GM19035 (cell line): ENCODE measurements around the gene SLC25A39.
"Not testable (repeated sequence)": the region's sequence is repeated elsewhere in the genome, so short reads cannot be mapped to it uniquely, and the experiment has no call there.

Experiments used
- ATAC-seq: cut with Tn5 transposase; IDR thresholded peaks from one replicate; pipeline ENCODE4 v1.9.1; 2021; ENCODE audit not compliant: unreplicated experiment

SLC25A39 gene

GRCh38 chr17:44324571-44325275 lies at the start of gene SLC25A39:
TSS of gene SLC25A39 (minus strand) at chr17:44324823. CDS start at chr17:44323562, 1,261 bp downstream.
- peak; percentile 59 for ATAC-seq

DNA sequence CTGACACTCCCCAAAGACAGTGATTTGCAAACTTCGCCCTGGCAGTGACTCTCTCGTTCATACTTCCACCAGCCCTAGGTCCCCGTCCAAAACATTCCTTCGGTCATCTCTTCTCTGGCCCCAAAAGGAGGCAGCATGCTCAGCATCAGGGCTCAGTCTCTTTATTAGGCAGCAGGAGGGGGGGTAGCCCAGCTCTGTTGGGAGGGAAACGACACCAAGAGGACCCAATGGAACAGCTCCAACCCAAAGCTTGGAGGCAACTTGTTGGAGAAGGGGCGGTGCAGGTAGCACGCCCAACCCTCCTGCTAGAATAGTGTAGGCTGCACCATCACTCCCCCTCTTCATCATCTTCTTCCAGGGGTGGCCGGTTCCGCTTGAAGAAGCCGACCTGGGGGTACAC lies 47.4 kb upstream of the SLC25A39 start:
- no peak for ATAC-seq

DNA sequence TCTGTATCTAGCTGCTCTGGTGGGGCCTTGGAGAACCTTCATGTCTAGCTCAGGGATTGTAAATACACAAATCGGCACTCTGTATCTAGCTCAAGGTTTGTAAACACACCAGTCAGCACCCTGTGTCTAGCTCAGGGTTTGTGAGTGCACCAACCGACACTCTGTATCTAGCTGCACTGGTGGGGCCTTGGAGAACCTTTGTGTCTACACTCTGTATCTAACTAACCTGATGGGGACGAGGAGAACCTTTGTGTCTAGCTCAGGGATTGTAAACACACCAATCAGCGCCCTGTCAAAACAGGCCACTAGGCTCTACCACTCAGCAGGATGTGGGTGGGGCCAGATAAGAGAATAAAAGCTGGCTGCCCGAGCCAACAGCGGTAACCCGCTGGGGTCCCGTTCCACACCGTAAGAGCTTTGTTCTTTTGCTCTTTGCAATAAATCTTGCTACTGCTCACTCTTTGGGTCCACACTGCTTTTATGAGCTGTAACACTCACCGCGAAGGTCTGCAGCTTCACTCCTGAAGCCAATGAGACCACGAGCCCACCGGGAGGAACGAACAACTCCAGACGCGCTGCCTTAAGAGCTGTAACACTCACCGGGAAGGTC lies 44.9 kb upstream of the SLC25A39 start:
- not testable (repeated sequence) for ATAC-seq

GRCh38 chr17:44368391-44369243 lies 44.0 kb upstream of the SLC25A39 start:
- not testable (repeated sequence) for ATAC-seq

DNA sequence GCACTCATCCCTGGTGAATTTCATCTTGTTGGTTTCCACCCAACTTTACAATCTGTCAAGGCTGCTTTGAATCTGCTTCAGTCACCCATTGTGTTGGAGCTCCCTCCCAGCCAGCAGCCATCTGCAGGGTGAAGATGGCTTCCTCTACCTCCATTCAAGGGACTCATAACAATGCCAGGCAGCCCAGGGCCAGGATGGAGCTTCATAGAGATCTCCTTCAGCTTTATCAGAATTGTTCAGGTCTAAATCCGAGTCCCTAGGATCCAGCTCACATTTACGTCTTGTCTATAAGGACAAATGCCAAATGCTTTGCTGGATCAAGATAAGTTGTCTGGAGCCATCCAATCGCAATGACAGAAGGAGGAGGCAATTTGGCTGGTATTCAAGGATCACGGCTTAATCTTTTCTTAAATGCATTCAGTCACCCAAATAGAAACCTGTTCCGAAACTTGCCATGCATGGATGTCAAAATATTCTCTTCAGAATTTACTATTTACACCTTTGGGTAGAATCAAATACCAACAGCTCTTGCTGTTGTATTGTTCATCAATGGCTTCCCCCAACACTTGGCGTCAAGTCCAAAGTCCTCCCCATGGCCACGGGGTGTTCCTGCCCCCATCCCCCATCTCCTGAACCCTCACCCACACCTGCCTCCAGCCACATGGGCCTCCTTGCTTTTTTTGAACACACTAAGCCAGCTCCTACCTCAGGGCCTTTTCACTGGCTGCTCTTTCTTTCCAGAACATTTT lies 42.8 kb upstream of the SLC25A39 start:
- no peak for ATAC-seq

GRCh38 chr17:44365051-44365450 lies 40.4 kb upstream of the SLC25A39 start:
- not testable (repeated sequence) for ATAC-seq

- ATAC-seq: no peak
These were observed 39.1 kb upstream of the SLC25A39 start, which contains the start of gene FAM171A2 for GRCh38 chr17:44363613-44364159. TSS of gene FAM171A2 (minus strand) at chr17:44363853. CDS start at chr17:44363714, 139 bp downstream.

DNA sequence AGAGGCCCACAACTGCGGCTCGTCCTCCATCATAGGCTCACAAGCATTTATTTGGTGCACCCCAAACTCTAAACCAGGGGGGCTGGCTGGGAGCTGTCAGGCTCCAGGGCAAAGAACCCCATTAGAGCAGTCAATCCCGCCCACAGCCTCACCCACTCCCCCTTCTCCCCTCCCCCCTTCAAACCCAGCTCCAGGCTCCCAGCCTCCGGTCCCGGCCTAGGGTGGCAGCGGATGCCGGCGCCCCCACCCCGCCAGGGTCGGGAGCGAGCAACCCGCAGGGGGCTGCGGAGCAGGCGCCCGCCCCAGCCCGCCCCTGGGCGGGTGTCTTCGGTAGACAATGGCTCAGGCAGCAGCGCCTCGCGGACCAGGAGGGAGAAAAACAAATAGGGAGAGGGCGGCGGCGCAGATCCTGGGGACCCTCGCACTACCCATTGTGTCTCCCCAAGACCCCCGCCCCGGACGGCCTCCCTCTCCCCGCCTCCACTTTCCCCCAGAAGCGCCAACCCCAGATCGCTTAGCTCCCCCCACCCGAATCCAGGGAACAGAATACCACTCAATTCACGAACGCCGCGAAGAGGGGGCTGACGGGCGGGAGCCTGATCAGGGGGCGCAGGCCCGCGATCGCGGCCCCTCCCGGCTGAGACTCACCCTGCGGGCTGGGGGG lies 38.5 kb upstream of the SLC25A39 start:
- no peak for ATAC-seq

DNA sequence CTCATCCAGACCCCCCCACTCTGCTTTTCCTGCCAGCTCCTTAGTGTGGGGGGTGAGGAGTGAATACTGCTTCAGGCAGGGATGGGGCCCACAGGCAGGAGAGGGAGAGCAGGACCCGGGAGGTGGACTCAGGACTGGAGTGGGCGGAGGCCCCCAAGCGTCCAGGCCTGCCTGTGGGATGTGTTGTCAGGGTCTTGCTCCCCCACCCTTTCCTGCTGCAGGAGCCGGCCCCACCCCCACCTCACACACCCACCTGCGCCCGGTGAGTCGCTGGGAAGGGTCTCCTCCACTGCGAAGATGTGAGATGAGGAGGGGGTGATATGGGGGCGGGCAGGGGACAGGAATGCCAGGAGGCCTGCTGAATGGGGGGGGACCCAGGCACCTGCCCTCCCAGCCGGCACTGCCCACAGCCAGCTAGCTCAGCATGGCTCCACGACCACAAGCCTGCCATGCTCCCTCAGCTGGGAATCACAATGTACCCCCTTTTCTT lies 37.9 kb upstream of the SLC25A39 start:
- no peak for ATAC-seq

DNA sequence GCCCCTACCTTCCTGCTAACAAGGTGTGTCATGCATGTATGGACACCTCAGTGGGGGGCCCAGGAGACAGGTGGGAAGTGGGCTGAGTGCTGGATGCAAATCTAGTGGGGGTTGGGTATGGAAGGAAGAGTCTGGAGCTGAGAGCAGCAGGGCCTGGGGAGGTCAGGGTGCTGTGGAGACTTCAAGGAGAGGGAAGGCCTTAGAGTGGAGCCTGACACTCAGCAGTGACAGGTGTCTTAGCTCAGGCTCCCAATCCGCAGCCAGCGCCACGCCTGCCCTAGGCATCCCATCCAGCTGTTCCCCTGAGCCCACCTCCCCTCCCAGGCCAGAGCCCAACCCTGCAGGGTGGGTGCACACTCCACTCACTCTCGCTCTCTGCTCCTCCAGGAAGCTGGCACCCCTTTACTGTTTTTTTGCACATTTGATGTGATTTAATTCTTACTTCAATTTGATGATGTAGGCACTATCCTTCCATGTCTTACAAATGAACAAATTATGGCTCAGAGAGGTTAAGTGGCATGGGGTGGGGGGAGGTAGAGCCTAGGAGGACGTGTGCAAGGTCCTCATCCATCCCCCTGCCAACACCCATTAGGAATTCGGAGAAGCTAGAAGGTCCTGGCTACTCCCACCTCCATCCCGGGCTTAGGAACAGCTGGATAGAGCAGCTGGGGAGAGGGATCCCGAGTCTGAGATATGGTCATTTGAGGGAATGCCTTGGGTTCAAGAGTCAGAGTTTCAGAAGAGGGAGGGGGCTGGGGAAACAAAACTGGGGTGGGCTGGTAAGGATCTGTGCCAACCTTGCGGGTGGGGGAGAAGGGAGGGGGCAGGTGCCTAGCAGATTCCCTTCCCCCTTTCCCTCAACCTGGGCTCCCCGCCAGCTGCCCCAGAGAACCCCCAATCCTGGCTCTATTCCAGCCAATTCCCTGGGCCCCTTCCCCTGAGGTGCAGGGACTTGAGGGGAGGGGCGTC lies 37.0 kb upstream of the SLC25A39 start:
- no peak for ATAC-seq

DNA sequence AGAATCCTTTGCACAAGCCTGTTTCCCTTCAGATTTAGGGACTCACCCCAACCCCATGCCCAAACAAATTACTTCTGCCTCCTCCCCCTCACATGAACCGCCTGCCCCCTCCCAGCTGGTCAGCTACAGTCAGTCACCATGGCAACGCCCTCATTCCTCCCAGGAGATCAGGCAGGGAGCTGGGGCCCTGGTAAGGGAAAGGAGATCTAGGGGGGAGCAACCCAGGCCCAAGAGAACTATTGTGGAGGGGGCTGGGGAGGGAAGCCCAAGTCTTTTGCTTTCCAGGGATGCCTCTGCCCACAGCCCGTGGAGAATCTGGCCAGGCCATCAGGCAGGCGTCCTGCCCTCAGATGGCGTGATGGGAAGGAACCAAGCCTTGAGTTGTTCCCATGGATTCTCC lies 36.2 kb upstream of the SLC25A39 start:
- ATAC-seq: no peak

- no peak for ATAC-seq
These were observed 35.5 kb upstream of the SLC25A39 start for GRCh38 chr17:44360144-44360533.

DNA sequence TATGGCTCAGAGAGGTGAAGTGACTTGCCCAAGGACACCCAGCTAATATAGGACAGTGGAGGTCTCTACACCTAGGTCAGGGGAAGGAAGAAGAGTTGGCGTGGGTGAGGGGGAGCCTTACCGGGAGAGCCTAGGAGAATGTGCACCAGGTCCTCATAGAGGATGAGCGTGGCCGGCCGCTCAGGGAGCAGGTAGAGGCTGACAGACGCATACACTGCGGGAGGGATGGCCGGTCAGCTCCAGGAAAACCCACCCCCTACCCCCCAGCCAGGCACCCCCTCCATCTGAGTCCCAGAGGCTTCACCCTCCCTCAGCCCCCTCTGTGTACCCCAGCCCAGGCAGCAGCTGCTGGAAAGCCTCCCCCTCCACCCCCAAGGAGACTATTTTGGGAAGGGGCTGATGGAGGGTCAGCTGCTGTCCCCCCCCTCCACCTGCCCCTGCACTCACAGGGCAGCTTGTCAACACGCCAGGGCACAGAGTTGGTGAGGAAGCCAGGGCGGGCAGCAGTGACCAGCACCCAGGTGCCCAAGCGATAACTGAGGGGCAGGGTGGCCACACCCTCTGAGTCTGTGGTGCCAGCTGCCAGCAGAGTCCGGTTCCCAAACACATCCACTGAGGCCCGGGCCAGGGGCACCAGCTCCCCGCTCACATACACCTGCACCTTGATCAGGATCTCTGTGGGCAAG lies 35.0 kb upstream of the SLC25A39 start:
- no peak for ATAC-seq

DNA sequence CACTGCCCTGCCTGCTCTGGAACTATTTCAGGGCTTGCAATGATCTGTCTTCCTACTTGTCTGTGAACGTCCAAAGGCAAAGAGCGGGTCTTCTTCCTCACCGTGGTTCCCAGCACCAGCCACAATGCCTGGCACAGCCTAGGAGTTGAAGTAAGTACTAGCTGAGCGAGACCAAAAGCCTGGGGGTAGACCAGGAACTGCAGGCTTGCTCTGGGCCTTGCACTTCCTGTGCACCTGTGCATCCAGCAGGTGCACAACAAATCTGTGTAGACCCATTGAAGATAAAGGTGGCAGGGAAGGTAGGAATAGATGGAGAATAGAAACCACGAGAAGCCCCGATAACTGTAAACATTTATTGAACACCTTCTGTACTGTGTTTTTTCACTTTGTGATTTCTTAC lies 34.4 kb upstream of the SLC25A39 start:
- no peak for ATAC-seq

GRCh38 chr17:44358066-44358465 lies 33.4 kb upstream of the SLC25A39 start:
- no peak for ATAC-seq

DNA sequence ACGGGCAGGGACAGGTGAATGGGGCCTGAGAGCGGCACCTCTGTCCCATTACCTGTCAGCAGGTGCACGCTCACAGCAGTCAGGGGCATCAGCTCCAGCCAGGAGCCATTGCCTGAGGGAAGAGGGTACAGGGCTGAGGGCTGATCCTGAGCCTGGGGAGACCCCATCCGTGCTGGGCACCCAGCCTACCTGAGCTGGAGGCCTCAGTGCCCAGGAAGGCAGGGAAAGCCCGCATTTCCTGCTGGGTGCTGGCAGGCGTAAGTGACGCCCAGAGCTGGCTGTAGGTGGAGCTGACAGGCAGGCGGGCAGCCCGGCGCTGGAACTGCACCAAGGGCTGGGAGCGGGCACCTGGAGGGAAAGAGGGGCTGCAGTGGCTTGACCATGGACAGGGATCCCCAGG lies 31.6 kb upstream of the SLC25A39 start:
- ATAC-seq: no peak

- no peak for ATAC-seq
These were observed 31.0 kb upstream of the SLC25A39 start for GRCh38 chr17:44355642-44356099.
